IMR-90 (cell line): Measurements from ENCODE around the gene MDC1. TPM values are rescaled to one million over a fixed set of nuclear protein-coding genes. Genes with fewer than 3 reads are reported as not detected.

Experiments
- CHD1 ChIP-seq: IDR thresholded peaks from 2 replicates; pipeline ENCODE4 v1.6.1; 2012; ENCODE audit warnings: low read depth, low read length, improper control_type of control experiment
- MXI1 ChIP-seq: IDR thresholded peaks from 2 replicates; pipeline ENCODE4 v1.6.1; 2012; ENCODE audit warnings: low read depth, mild to moderate bottlenecking, low read length, moderate library complexity, borderline replicate concordance
- NFE2L2 ChIP-seq: fragments of 150-350 bp; IDR thresholded peaks from 2 replicates; pipeline ENCODE4 v1.6.1; 2016; ENCODE audit warnings: low read depth, mild to moderate bottlenecking, low read length
- SMC3 ChIP-seq: fragments of 150-350 bp; IDR thresholded peaks from 2 replicates; pipeline ENCODE4 v1.6.1; 2016; ENCODE audit warnings: low read depth, mild to moderate bottlenecking, antibody characterized with exemption, low read length, moderate library complexity
- polyA plus RNA-seq, 3 experiments: library from polyadenylated mRNA; depleted of rRNA; stranded (reverse); fragments of >200 nt; gene quantifications; 2 replicates each; pipeline ENCODE4 v1.2.3, GENCODE V29; 2012; ENCODE audit warnings: low replicate concordance in 1 of 3
- total RNA-seq: library from RNA; depleted of rRNA; stranded (reverse); fragments of >200 nt; gene quantifications from 2 replicates; pipeline ENCODE4 v1.2.3, GENCODE V29; 2012
- TF ChIP-seq, protein P1 (sequence below): conservative IDR thresholded peaks from 2 replicates; pipeline ENCODE4 v1.5.1; 2012; ENCODE audit warnings: mild to moderate bottlenecking, low read depth, low read length, improper control_type of control experiment

The MDC1 gene
- total and polyA plus RNA-seq, 2 of the 4 experiments (the other 2 are of a cell fraction), result 4.5 to 12.1 TPM

- TF ChIP-seq, protein P1, sequence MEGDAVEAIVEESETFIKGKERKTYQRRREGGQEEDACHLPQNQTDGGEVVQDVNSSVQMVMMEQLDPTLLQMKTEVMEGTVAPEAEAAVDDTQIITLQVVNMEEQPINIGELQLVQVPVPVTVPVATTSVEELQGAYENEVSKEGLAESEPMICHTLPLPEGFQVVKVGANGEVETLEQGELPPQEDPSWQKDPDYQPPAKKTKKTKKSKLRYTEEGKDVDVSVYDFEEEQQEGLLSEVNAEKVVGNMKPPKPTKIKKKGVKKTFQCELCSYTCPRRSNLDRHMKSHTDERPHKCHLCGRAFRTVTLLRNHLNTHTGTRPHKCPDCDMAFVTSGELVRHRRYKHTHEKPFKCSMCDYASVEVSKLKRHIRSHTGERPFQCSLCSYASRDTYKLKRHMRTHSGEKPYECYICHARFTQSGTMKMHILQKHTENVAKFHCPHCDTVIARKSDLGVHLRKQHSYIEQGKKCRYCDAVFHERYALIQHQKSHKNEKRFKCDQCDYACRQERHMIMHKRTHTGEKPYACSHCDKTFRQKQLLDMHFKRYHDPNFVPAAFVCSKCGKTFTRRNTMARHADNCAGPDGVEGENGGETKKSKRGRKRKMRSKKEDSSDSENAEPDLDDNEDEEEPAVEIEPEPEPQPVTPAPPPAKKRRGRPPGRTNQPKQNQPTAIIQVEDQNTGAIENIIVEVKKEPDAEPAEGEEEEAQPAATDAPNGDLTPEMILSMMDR, result no peak
- no peak for TF ChIP-seq CHD1
- no peak for TF ChIP-seq MXI1
- no peak for TF ChIP-seq SMC3
- TF ChIP-seq NFE2L2, result no peak
Measured at GRCh38 chr6:30749554-30750378, 32.7 kb upstream of the MDC1 start (continued).
